ENCODE measurements around the gene SULT6B1.
"Not testable (repeated sequence)": the region's sequence is repeated elsewhere in the genome, so short reads cannot be mapped to it uniquely, and the experiment has no call there.

Gene SULT6B1, protein sequence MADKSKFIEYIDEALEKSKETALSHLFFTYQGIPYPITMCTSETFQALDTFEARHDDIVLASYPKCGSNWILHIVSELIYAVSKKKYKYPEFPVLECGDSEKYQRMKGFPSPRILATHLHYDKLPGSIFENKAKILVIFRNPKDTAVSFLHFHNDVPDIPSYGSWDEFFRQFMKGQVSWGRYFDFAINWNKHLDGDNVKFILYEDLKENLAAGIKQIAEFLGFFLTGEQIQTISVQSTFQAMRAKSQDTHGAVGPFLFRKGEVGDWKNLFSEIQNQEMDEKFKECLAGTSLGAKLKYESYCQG

DNA sequence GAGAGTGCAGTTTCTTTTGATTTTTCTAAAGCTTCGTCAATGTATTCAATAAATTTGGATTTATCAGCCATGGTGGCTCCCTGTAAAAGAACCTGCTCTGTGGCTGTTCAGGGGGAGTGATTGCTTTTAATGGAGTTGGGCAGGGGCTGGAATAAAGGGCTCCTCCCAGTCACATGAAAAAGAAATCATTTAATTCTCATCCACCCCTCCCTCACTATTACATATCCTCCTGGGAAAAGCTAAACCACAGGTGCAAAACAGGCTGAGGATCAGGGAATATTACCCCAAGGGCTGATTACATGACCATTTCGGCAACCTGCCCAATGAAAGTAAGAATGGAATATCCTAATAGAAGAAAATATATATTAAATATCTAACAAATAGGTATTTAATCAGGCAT lies at the start of gene SULT6B1:
TSS of gene SULT6B1 (minus strand) at position 101 of the 400 bp plus-strand sequence. CDS start at position 71, 30 bp downstream.
- no peak for DNase-seq

DNA sequence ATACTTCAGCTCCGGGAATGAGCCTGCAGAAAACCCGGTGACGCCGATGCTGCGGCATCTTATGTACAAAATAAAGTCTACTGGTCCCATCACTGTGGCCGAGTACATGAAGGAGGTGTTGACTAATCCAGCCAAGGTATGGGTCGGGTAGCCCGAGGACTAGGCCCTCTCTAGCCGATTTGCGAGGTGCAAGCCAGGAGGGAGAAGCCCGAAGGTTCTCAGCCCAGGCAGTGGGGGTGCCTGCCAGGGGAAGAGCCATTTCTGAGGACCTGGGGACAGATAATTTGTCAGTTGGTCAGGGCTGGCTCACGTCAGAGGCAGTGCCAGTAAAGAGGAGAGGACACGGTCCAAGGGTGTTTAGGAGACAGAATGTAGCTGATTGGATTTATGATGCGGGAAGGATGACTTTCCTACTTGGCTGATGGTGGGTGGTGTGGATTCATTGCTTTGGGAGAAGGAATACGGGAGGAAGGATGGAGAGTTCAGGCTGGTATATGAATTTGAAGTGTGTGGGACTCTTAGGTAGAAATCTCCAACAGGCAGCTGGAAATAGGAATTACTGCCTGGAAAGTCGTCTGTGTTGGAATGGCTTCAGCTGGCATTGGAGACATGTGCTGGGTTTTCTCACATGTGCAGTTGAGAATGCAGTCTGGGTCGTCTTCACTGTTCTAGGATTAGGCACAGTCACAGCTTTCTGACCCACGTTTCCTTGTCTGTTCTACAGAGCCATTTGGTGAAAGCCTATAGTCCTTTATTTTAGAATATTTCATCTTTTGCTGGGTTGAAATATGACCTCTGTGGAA lies 43.9 kb upstream of the SULT6B1 start:
- DNase-seq, result peak; percentile 4

DNA sequence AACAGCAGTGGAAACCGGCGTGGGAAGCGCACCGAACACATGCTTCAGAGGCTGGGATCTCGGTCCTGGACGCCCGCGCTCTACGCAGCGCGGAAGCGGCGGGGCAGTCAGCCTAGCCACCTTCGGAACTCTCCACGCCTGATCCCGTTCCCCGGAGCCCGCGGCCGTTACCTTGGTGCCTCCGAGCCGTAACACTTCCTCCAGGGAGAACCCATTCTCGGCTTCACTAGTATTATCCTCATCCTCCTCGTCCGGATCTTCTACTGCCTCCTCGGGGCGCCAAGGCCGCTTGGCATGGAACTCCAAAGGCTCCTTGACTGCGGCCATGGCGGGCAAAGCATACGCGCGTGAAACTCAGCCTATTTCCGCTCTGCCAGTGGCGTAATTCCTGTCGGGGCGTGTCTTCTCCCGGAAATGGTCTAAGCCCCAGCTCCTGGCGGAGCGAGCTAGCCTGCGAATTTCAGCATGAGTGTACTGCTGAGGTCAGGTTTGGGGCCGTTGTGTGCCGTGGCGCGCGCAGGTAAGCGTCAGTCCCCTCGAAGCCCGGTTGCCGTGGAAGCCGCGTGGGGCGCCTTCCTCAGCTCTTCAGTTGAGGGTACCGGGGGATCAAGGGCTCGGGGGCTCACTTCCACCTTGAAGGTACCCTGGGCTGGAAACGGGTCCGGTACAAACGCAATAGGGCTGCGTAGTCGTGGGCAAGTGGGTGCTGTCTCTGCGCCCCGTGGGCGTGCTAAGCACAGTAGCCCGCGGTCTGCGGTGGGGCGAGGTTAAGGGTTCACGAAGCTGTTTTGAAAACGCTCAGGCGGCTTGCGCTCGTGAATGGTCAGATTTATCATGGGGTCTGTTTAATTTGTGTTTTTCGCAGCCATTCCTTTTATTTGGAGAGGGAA lies 43.0 kb upstream of the SULT6B1 start, which contains the start of the genes CEBPZ and NDUFAF7:
TSS of gene CEBPZ (minus strand) at position 356 of the 890 bp plus-strand sequence. CDS start at position 327, 29 bp downstream.
TSS of gene NDUFAF7 (plus strand) at position 418 of the 890 bp plus-strand sequence. CDS start at position 466, 48 bp downstream.
- peak; percentile 69 for DNase-seq

DNA sequence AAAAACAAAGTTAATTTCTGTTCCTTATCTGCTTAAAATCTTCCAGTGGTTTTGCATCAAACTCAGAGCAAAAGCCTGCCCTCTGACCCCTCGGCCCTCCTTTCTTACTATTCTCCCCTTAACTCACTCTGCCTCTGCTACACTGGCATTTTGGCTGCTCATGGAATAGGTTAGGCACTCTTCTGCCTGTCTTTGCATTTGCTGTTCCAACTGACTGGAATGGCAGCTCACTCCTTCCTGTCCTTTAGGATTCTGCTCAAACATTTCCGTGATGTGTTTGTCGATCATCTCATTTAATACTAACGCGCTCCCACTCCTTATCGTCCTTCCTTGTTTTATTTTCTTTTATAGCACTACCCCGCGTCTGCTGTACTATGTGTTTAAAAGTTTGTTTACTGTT lies 42.1 kb upstream of the SULT6B1 start:
- DNase-seq, result no peak

DNA sequence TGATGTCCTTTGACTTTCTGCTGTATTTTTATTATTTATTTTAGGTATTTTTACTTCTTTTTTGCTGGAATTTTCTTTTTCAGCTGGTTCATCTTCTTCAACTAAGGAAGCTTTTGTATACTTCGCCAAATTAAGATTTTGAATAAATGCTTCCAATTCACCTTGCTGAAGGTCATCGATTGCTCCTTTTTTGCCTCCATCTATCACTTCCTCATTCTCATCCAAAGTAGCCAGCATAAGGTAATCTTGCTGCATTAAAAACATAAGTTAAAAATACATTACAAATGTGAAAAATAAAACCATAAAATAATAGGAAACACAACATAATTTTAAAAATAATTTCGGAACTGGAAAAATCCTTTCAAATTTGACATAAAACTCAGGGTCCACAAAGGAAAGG lies 40.3 kb upstream of the SULT6B1 start:
- DNase-seq, result no peak

DNA sequence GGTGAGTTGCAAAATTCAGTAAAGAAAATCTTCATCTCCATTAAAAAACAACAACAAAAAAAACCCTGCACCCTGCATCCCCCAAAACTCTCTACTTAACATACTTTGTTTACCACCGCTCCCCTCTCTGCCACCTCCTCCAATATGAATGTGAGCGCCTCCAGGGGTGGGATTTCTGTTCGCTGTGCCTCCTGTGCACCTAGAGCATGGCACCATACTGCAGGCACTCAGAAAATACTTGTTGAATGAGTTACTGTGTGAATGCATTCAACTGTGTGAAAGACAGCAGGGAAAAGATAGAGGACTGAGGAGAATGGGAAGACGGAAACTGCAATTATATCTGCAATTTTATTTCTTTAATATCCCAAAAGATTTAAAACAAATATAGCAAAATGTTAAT lies 38.4 kb upstream of the SULT6B1 start:
- no peak for DNase-seq

DNA sequence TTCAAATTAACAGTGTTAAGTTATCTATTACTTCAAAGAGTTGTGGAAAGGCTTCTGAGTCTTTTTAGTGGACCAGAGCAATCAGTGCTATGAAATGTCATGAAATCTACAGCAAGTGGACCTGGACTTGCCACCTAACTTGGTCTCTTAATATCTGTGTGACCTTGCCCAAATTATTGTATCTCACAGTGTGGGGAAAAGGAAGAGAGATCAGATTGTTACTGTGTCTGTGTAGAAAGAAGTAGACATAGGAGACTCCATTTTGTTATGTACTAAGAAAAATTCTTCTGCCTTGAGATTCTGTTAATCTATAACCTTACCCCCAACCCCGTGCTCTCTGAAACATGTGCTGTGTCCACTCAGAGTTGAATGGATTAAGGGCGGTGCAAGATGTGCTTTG lies 36.7 kb upstream of the SULT6B1 start:
- DNase-seq, result not testable (repeated sequence)

DNA sequence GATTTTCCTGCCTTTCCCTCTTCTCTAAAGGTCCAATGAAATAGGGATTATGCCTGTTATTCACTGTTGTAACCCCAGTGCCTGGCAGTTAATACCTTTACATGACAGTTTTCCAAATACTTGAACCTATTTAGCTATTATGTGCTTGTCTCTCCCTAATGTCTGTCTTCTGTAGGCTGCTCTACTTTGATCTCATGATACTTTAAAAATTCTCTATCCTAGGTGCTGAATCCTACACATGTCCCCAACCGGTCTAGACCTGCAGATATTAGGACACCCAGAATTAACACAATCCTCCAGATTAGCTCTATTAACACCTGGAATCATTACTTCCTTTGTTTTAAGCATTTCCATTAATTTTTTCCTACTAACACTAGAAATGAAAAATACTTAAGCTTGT lies 35.6 kb upstream of the SULT6B1 start:
- DNase-seq, result no peak

DNA sequence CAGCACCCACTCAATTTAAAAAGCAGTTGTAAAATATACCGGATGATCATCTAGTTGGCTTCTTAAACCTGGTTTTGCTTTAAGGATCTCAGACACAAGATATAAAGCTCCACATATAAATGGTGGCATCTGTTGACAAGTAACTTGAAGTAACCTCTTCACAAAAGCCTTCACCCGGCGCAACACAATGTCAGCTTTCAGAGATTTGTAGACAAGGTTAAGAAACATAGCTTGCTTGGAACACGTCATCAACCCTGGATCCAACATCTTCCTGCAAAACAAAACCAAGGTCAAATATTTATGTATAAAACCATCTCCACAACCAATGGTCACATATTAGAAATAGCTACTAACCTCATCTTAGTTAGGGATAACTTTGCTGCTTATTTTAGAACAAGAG lies 34.7 kb upstream of the SULT6B1 start:
- no peak for DNase-seq

DNA sequence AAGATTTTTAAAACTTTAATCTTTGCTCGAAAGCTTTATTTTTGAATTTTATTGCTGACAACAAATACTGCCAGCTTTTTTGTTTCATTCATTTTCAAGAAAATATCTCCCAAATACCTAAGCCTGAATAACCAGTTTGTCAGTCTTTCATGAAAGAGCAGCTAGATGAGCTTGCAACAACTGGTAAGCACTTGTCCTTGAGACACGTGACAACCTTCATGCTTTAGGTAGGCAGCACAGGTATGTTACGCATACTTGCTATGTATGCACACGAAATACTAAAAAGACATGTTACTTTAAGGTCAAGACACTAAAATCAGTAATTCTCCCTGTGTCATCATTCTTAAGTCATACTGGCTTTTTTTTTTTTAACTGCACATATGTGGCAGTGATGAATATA lies 30.6 kb upstream of the SULT6B1 start:
- no peak for DNase-seq

DNA sequence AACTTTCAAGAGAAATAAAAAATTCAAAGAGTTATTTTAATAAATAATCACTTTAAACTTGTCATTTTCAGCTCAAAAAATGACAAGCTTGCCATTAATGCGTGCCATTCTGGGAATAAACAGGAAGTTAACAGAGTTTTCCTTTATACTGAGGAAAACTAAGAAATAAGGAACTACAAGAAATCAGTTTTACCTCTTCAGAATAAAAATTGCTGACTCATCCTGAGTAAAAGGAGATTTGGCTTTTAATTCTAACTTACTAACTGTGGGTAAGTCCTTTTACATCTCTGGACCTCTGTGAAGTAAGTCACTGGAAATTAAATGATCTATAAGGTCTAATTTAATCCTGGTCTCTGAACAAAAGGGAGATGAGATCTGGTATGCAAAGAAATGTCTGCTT lies 26.8 kb upstream of the SULT6B1 start:
- no peak for DNase-seq

DNA sequence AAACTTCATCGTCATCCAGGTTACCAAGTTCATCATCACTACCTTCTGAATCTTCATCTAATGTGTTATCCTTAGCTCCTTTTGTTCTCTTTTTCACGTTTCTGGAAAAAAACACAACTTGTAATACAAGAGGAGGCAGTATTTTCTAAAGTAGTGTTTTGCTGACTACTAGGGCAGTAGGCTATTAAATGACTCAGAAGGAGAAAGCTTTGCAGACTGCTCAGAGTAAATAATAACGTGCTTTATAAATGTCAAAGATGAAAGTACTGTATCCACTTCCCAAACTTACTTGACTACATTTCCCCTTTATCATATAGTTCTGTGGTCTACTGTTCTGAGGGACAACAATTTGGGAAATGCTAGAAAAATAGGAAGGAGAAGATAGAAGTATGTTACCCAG lies 23.5 kb upstream of the SULT6B1 start:
- DNase-seq, result no peak

DNA sequence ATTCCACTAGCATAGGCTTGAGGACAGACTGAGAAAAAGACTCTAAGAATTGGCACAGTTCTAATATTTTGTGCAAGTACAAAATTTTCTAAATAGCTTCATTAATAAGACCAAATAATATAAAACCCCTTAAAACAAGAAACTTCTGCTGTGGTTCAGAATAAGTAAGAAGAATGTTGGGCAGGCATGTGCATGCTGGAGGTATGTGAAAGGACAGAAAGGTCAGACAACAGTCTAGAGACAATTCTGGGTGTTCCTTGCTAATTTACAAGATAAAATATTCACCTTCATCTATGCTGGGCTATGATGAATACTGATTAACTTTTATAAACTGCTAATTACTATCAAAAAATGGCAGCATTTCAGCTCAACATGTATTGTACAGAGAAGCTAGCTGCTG lies 22.7 kb upstream of the SULT6B1 start:
- no peak for DNase-seq

DNA sequence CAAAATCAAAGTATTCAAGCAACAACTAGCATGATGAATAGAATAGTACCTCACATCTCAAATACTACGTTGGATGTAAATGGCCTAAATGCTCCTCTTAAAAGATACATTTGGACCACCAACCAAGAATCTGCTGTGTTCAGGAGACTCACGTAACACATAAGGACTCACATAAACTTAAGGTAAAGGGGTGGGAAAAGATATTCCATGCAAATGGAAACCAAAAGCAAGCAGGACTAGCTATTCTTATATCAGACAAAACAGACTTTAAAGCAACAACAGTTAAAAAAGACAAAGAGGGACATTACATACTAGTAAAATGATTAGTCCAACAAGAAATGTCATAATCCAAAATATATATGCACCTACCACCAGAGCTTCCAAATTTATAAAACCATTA lies 18.3 kb upstream of the SULT6B1 start:
- not testable (repeated sequence) for DNase-seq

DNA sequence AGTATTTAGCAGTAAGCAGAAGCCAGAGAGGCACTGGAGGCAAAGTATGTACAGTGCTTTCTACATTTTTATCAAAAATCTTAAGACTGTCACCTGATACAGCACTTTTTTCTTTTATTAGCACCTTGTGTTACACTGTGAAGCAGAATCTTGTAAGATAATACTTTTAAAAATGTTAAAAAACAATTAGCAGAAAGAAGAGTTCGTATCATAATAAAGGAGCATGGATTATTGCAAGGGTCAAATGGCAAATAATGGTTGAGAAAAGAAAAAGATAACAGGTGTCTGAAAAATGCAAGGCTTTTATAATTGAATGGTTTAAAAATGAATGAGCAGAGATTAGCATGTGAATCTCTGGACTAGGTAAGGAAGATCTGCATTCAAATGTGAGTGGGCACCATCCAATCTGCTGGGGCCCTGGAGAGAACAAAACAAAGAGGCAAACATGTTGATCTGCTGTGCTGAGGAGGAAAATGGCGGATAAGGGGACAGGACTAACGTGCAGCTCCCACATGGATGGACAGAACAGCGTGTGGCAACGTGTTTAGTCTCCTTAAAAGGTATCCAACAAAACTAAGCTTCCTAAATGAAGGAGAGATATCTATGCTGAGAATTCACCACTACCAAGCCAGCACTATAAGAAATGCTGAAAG lies 17.3 kb upstream of the SULT6B1 start:
- DNase-seq, result no peak

DNA sequence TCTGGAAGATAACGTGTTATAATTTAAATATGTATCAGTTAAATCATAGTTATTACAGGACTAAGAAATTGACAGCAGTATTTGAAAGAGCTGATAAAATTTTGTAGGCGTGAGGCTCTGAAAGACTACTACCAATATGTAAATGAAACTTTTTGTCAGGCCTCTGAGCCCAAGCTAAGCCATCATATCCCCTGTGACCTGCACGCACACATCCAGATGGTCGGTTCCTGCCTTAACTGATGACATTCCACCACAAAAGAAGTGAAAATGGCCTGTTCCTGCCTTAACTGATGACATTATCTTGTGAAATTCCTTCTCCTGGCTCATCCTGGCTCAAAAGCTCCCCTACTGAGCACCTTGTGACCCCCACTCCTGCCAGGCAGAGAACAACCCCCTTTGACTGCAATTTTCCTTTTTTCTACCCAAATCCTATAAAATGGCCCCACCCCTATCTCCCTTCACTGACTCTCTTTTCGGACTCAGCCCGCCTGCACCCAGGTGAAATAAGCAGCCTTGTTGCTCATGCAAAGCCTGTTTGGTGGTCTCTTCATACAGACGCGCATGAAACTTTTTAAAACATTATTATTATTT lies 16.7 kb upstream of the SULT6B1 start:
- not testable (repeated sequence) for DNase-seq

DNA sequence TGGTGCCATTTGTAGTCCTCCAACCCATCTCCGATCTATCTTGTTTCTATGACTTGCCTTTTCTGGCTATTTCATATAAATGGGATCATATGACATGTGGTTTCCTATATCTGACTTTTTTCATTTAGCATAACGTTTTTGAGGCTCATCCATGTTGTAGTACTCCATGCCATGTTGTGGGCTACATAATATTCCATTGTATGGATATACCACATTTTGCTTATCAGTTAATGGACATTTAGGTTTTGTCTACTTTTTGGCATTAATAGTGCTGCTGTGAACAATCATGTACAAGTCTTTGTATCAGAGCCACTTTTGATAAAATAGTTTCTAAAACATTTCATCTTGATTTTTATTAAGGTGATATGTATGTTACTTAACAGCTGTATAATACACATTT lies 15.2 kb upstream of the SULT6B1 start:
- no peak for DNase-seq

DNA sequence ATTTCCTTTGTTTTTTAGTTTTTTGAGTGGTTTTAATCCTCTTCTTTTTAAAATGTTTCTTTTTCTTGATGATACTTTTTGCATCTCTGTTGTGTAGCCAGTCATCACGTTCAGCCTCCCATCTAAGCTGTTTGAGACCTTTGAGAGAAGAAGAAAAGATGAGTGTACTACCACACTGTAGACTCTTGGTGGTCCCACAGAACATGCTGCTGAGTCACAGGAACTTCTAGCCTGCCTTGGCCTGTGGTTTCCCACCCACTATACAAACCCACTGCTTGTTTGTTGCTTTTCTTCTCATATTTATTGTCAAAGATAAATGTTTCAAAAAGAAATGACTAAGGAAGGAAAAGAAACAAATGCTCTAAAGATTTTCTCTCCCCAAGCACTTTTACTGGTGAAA lies 13.3 kb upstream of the SULT6B1 start:
- peak; percentile 64 for DNase-seq

DNA sequence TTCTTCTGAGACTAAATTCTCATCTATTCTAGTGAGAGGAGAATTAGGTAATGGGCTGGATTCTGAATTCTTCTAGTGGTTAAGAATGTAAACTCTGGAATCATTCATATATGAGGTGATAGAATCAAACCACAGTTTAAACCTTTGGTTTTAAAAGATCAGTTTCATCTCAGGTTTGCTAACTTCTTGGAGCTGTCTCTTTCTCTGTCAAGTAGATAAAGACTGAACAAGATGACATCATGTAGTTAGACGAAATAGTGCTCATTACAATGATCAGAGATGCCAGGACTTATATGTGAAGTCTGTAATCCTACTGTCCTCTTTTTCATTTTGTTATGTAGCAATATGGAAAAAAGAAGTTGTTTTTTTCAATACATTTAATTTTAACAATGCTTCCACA lies 12.7 kb upstream of the SULT6B1 start:
- DNase-seq, result no peak

DNA sequence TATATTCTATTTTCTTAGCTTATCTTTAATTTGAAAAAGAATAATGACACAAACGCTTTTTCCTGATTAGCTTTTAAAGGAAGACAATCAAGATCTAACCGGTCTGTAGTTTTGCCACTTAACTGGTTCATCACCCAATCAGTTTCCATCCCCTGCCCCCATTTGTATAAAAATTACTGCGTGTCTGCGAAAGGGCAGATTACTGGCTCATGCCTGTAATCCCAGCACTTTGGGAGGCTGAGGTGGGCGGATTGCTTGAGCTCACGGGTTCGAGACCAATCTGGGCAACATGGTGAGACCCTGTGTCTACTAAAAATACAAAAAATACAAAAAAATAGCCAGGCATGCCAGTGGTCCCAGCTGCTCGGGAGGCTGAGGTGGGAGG lies 10.2 kb upstream of the SULT6B1 start:
- no peak for DNase-seq

DNA sequence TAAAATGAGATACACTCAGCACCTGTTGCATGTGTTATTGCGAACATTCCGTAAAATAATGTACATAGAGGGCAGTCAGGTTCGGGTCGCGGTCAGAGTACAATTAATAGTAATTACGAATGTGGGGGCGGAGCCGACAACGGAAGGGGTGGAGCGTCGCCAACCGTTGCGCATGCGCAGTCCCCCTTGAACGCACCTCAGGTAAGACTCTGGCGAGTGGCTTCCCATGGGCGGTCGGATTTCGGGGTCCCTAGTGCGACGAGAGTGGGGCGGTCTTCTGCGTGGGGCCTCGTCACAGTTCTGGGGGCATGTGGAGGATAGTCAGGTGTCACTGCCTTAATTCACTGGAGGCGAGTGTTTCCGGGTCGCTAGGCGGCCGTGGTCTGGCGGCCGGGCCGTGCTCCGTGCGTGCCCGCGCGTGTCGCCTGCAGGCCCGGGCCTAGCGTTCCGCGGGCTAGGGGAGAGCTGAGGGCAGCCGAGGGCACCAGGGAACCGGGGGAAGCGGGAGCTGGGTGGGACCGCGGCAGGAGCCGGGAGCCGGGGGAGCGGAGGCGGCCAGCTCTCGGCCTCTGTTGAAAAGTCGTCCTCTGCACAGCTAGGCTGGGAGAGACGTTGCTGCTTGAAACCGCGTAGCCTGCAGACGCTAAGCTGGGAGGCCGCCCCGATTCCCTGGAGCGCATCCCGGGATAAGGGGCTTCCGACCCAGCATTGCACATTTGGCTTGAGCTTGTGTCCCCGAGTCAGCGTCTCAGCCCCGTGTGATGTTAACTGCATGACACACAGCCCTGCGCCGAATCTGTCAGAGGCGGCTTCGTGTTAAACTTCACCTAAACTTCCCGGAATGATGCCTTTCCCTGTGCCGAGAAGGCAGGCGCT lies 8.1 kb upstream of the SULT6B1 start, which contains the start of gene CEBPZOS:
TSS of gene CEBPZOS (plus strand) at position 177 of the 876 bp plus-strand sequence. CDS start 3,209 bp downstream, outside the sequence.
- peak; percentile 77 for DNase-seq
